ENCODE data around the gene SYNJ2. TPM values are rescaled to one million over a fixed set of nuclear protein-coding genes. Genes with fewer than 3 reads are reported as not detected.

Gene SYNJ2
- total and polyA plus RNA-seq, 2 donors from 2014 or later: 1.7 to 15.8 TPM

DNA sequence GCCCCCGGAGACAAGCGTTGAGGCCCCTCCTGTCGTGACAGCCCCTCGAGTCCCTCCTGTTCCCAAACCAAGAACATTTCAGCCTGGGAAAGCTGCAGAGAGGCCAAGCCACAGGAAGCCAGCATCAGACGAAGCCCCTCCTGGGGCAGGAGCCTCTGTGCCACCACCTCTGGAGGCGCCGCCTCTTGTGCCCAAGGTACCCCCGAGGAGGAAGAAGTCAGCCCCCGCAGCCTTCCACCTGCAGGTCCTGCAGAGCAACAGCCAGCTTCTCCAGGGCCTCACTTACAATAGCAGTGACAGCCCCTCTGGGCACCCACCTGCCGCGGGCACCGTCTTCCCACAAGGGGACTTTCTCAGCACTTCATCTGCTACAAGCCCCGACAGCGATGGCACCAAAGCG lies 114.0 kb downstream of the SYNJ2 start:
- Histone ChIP-seq H3K36me3 (ENCODE audit: control insufficient read depth in 2 of 3, insufficient read depth in 3 of 3, low read length in 3 of 3) (peaks cover 0 to 7% (median 6%) of the 10 kb centered on the region in 3 donors), H3K9ac (ENCODE audit: low read length in 3 of 3) (no peak overlapping the region), H3K27me3 (ENCODE audit: control insufficient read depth, insufficient read depth, low read length) (no peaks in the 10 kb centered on the region), H3K27ac (ENCODE audit: low read depth in 2 of 2, low read length in 2 of 2) (no peak overlapping the region), H3K4me3 (ENCODE audit: low read length in 3 of 3) (no peak overlapping the region), H3K4me1 (ENCODE audit: control insufficient read depth in 2 of 3, insufficient read depth in 2 of 3, low read depth in 1 of 3, low read length in 3 of 3) (no peaks in the 10 kb centered on the region), H3K9me3 (ENCODE audit: control insufficient read depth in 2 of 3, insufficient read depth in 1 of 3, low read length in 3 of 3) (no peaks in the 10 kb centered on the region)
- FAIRE-seq: no peak
- TF ChIP-seq, protein P1, sequence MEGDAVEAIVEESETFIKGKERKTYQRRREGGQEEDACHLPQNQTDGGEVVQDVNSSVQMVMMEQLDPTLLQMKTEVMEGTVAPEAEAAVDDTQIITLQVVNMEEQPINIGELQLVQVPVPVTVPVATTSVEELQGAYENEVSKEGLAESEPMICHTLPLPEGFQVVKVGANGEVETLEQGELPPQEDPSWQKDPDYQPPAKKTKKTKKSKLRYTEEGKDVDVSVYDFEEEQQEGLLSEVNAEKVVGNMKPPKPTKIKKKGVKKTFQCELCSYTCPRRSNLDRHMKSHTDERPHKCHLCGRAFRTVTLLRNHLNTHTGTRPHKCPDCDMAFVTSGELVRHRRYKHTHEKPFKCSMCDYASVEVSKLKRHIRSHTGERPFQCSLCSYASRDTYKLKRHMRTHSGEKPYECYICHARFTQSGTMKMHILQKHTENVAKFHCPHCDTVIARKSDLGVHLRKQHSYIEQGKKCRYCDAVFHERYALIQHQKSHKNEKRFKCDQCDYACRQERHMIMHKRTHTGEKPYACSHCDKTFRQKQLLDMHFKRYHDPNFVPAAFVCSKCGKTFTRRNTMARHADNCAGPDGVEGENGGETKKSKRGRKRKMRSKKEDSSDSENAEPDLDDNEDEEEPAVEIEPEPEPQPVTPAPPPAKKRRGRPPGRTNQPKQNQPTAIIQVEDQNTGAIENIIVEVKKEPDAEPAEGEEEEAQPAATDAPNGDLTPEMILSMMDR (IDR thresholded peaks at IDR 0.05; ENCODE audit: borderline replicate concordance, extremely low read depth, insufficient read depth): no peak
- intact Hi-C loops (cut with DNase I): no loop called here
- DNase-seq: no peak

DNA sequence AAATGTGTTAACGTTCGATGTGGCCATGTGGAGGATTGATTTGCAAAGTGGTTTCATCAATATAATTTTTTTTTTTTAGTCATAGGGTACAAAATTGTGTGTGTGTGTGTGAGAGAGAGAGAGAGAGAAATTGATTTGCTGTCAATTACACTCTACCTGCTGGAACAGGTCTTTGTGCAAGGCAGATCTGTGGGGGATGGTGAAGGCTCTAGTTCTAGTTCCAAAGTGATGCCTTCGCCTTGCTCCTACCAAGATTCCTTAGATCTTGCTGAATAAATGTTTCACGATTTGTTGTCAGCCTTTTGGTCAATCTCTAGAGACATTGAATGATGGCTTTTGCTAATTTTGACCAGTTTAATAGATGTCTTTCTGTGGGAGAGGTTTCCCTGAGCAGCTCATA lies 121.6 kb downstream of the SYNJ2 start:
- Histone ChIP-seq H3K27me3 (ENCODE audit: control insufficient read depth, insufficient read depth, low read length) (no peaks in the 10 kb centered on the region), H3K9ac (ENCODE audit: low read length in 3 of 3) (no peak overlapping the region), H3K27ac (ENCODE audit: low read depth in 2 of 2, low read length in 2 of 2) (no peak overlapping the region), H3K4me1 (ENCODE audit: control insufficient read depth in 2 of 3, insufficient read depth in 2 of 3, low read depth in 1 of 3, low read length in 3 of 3) (no peaks in the 10 kb centered on the region), H3K36me3 (ENCODE audit: control insufficient read depth in 2 of 3, insufficient read depth in 3 of 3, low read length in 3 of 3) (no peaks in the 10 kb centered on the region), H3K4me3 (ENCODE audit: low read length in 3 of 3) (no peak overlapping the region), H3K9me3 (ENCODE audit: control insufficient read depth in 2 of 3, insufficient read depth in 1 of 3, low read length in 3 of 3) (no peaks in the 10 kb centered on the region)
- FAIRE-seq (no peak), DNase-seq (no peak)
- TF ChIP-seq, protein P1 (IDR thresholded peaks at IDR 0.05; ENCODE audit: borderline replicate concordance, extremely low read depth, insufficient read depth): no peak
- intact Hi-C loops (cut with DNase I): no loop called here

DNA sequence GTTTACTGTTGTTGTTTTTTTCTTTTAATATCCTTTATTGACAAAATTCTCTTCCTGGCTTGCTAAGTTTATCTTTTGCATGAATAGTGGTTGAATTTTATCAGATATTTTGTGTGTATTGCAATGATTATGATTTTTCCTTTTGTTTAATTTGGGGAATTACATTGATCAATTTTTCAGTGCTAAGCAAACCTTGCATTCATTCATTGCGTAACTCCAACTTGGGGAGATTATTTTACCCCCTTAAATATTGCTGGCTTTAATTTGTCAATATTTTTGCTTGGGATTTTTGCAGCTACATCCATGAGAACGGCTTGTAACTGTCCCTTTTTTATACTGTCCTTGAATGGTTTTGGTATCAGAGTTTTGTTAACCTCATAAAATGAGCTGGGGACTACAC lies 123.0 kb downstream of the SYNJ2 start:
- no peak overlapping the region for H3K4me3 ChIP-seq (ENCODE audit: low read length in 3 of 3)
- no peaks in the 10 kb centered on the region for H3K4me1 ChIP-seq (ENCODE audit: control insufficient read depth in 2 of 3, insufficient read depth in 2 of 3, low read depth in 1 of 3, low read length in 3 of 3)
- intact Hi-C loops (cut with DNase I): no loop called here
- H3K27ac ChIP-seq (ENCODE audit: low read depth in 2 of 2, low read length in 2 of 2): no peak overlapping the region
- TF ChIP-seq, protein P1 (IDR thresholded peaks at IDR 0.05; ENCODE audit: borderline replicate concordance, extremely low read depth, insufficient read depth): no peak
- no peaks in the 10 kb centered on the region for H3K27me3 ChIP-seq (ENCODE audit: control insufficient read depth, insufficient read depth, low read length)
- FAIRE-seq: no peak
- no peak overlapping the region for H3K9ac ChIP-seq (ENCODE audit: low read length in 3 of 3)
- DNase-seq: no peak
- H3K36me3 ChIP-seq (ENCODE audit: control insufficient read depth in 2 of 3, insufficient read depth in 3 of 3, low read length in 3 of 3): peaks cover 0 to 4% (median 0%) of the 10 kb centered on the region in 3 donors
- H3K9me3 ChIP-seq (ENCODE audit: control insufficient read depth in 2 of 3, insufficient read depth in 1 of 3, low read length in 3 of 3): no peaks in the 10 kb centered on the region

DNA sequence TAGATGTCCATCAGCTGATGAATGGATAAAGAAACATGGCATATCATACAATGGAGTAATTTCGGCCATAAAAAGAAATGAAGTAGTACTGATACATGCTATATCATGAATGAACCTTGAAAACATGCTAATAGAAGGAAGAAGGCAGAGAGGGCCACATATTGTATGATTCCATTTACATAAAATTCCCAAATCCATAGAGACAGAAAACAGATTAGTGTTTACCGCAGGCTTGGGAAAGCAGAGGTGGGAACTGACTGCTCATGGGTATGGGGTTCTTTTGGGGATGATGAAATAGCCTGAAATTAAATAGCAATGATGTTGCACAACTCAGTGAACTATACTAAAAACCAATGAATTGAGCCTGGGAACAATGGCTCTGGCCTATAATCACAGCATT lies 128.1 kb downstream of the SYNJ2 start:
- no peak for FAIRE-seq
- H3K4me1 ChIP-seq (ENCODE audit: control insufficient read depth in 2 of 3, insufficient read depth in 2 of 3, low read depth in 1 of 3, low read length in 3 of 3): no peaks in the 10 kb centered on the region
- intact Hi-C loops (cut with DNase I): no loop called here

More for the DNA sequence above, 128.1 kb downstream of the SYNJ2 start:
- Histone ChIP-seq H3K27me3 (ENCODE audit: control insufficient read depth, insufficient read depth, low read length) (no peaks in the 10 kb centered on the region), H3K9me3 (ENCODE audit: control insufficient read depth in 2 of 3, insufficient read depth in 1 of 3, low read length in 3 of 3) (no peaks in the 10 kb centered on the region), H3K4me3 (ENCODE audit: low read length in 3 of 3) (no peak overlapping the region), H3K9ac (ENCODE audit: low read length in 3 of 3) (no peak overlapping the region), H3K27ac (ENCODE audit: low read depth in 2 of 2, low read length in 2 of 2) (no peak overlapping the region), H3K36me3 (ENCODE audit: control insufficient read depth in 2 of 3, insufficient read depth in 3 of 3, low read length in 3 of 3) (peaks cover 0 to 6% (median 2%) of the 10 kb centered on the region in 3 donors)
- TF ChIP-seq, protein P1 (IDR thresholded peaks at IDR 0.05; ENCODE audit: borderline replicate concordance, extremely low read depth, insufficient read depth): no peak
- DNase-seq: no peak

Data from kidney (tissue), 14 donors.